ENCODE results near the gene APC.
"Not testable (repeated sequence)": the region's sequence is repeated elsewhere in the genome, so short reads cannot be mapped to it uniquely, and the experiment has no call there.

Gene APC

DNA sequence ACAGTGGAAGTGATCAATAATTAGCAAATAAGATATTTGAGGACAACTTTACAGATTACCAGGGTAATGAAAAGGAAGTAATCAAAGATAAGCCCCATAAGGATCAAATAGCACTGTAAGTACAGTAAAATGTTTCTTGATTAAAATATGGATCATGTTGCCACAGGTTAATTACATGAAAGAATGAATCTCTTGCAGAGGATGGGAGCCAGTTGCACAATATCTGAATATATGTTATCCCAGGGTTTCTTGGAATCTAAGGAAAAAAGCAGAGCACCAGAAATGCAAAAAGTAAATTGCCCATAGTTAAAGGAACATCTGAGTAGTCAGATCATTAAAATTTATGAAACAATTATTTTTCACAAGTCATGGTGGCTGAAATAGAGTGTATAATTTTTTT, 109.6 kb downstream of the APC start:
- no peaks in the 10 kb centered on the region for H3K9me3 ChIP-seq (ENCODE audit: severe bottlenecking)
- no peak overlapping the region for H3K4me3 ChIP-seq (ENCODE audit: severe bottlenecking)
- TF ChIP-seq, protein P1, sequence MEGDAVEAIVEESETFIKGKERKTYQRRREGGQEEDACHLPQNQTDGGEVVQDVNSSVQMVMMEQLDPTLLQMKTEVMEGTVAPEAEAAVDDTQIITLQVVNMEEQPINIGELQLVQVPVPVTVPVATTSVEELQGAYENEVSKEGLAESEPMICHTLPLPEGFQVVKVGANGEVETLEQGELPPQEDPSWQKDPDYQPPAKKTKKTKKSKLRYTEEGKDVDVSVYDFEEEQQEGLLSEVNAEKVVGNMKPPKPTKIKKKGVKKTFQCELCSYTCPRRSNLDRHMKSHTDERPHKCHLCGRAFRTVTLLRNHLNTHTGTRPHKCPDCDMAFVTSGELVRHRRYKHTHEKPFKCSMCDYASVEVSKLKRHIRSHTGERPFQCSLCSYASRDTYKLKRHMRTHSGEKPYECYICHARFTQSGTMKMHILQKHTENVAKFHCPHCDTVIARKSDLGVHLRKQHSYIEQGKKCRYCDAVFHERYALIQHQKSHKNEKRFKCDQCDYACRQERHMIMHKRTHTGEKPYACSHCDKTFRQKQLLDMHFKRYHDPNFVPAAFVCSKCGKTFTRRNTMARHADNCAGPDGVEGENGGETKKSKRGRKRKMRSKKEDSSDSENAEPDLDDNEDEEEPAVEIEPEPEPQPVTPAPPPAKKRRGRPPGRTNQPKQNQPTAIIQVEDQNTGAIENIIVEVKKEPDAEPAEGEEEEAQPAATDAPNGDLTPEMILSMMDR (IDR thresholded peaks at IDR 0.05; ENCODE audit: poor library complexity, severe bottlenecking) = no peak
- no peak overlapping the region for H3K27ac ChIP-seq (ENCODE audit: poor library complexity, severe bottlenecking)
- ATAC-seq (ENCODE audit: low read depth) (no peak), DNase-seq (ENCODE audit: low spot score) (no peak)
- no peaks in the 10 kb centered on the region for H3K36me3 ChIP-seq (ENCODE audit: low read depth)
- H3K27me3 ChIP-seq (ENCODE audit: insufficient read depth, poor library complexity, severe bottlenecking) = no peaks in the 10 kb centered on the region
- H3K4me1 ChIP-seq (ENCODE audit: insufficient read depth, poor library complexity, severe bottlenecking) = peaks cover 5% of the 10 kb centered on the region

- Histone ChIP-seq H3K36me3 (ENCODE audit: low read depth) (no peaks in the 10 kb centered on the region), H3K27ac (ENCODE audit: poor library complexity, severe bottlenecking) (no peak overlapping the region), H3K27me3 (ENCODE audit: insufficient read depth, poor library complexity, severe bottlenecking) (no peaks in the 10 kb centered on the region), H3K9me3 (ENCODE audit: severe bottlenecking) (no peaks in the 10 kb centered on the region), H3K4me1 (ENCODE audit: insufficient read depth, poor library complexity, severe bottlenecking) (peaks cover 5% of the 10 kb centered on the region), H3K4me3 (ENCODE audit: severe bottlenecking) (no peak overlapping the region)
- peak; percentile 95 for ATAC-seq (ENCODE audit: low read depth)
- DNase-seq (ENCODE audit: low spot score) = no peak
- TF ChIP-seq, protein P1 (IDR thresholded peaks at IDR 0.05; ENCODE audit: poor library complexity, severe bottlenecking) = peak; percentile 90
Observed at GRCh38 chr5:112848116-112848811, 110.6 kb downstream of the APC start.

- TF ChIP-seq, protein P1 (IDR thresholded peaks at IDR 0.05; ENCODE audit: poor library complexity, severe bottlenecking) = no peak
- ATAC-seq (ENCODE audit: low read depth) (no peak), DNase-seq (ENCODE audit: low spot score) (no peak)
- no peaks in the 10 kb centered on the region for H3K9me3 ChIP-seq (ENCODE audit: severe bottlenecking)
- H3K27me3 ChIP-seq (ENCODE audit: insufficient read depth, poor library complexity, severe bottlenecking) = no peaks in the 10 kb centered on the region
- no peak overlapping the region for H3K4me3 ChIP-seq (ENCODE audit: severe bottlenecking)
- no peaks in the 10 kb centered on the region for H3K36me3 ChIP-seq (ENCODE audit: low read depth)
- H3K27ac ChIP-seq (ENCODE audit: poor library complexity, severe bottlenecking) = no peak overlapping the region
- H3K4me1 ChIP-seq (ENCODE audit: insufficient read depth, poor library complexity, severe bottlenecking) = peaks cover 5% of the 10 kb centered on the region
Observed at GRCh38 chr5:112849912-112850311, 112.2 kb downstream of the APC start.

GRCh38 chr5:112854651-112855050, 117.0 kb downstream of the APC start:
- no peaks in the 10 kb centered on the region for H3K9me3 ChIP-seq (ENCODE audit: severe bottlenecking)
- H3K4me1 ChIP-seq (ENCODE audit: insufficient read depth, poor library complexity, severe bottlenecking) = no peaks in the 10 kb centered on the region
- H3K27me3 ChIP-seq (ENCODE audit: insufficient read depth, poor library complexity, severe bottlenecking) = no peaks in the 10 kb centered on the region
- DNase-seq (ENCODE audit: low spot score) (no peak), ATAC-seq (ENCODE audit: low read depth) (no peak)
- no peaks in the 10 kb centered on the region for H3K36me3 ChIP-seq (ENCODE audit: low read depth)
- H3K27ac ChIP-seq (ENCODE audit: poor library complexity, severe bottlenecking) = no peak overlapping the region
- TF ChIP-seq, protein P1 (IDR thresholded peaks at IDR 0.05; ENCODE audit: poor library complexity, severe bottlenecking) = no peak
- H3K4me3 ChIP-seq (ENCODE audit: severe bottlenecking) = no peak overlapping the region

DNA sequence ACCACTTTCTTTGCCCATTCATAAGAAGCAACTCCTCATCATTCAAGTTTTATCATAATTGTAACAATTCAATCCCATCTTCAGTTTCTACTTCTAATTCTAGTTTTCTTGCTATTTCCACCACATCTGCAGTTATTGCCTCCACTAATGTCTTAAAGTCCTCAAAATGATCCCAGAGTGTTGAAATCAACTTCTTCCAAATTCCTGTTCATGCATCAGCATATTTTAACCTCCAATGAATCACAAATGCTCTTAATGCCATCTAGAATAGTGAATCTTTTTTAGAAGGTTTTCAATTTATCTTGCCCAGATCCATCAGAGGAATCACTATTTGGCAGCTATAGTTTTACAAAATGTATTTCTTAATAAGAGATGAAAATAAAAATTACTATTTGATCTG, 120.2 kb downstream of the APC start:
- no peaks in the 10 kb centered on the region for H3K27me3 ChIP-seq (ENCODE audit: insufficient read depth, poor library complexity, severe bottlenecking)
- ATAC-seq (ENCODE audit: low read depth) = no peak
- peaks cover 11% of the 10 kb centered on the region for H3K36me3 ChIP-seq (ENCODE audit: low read depth)
- no peak for DNase-seq (ENCODE audit: low spot score)
- no peaks in the 10 kb centered on the region for H3K9me3 ChIP-seq (ENCODE audit: severe bottlenecking)
- H3K4me3 ChIP-seq (ENCODE audit: severe bottlenecking) = no peak overlapping the region
- peaks cover 10% of the 10 kb centered on the region for H3K4me1 ChIP-seq (ENCODE audit: insufficient read depth, poor library complexity, severe bottlenecking)
- H3K27ac ChIP-seq (ENCODE audit: poor library complexity, severe bottlenecking) = no peak overlapping the region
- TF ChIP-seq, protein P1 (IDR thresholded peaks at IDR 0.05; ENCODE audit: poor library complexity, severe bottlenecking) = no peak

DNA sequence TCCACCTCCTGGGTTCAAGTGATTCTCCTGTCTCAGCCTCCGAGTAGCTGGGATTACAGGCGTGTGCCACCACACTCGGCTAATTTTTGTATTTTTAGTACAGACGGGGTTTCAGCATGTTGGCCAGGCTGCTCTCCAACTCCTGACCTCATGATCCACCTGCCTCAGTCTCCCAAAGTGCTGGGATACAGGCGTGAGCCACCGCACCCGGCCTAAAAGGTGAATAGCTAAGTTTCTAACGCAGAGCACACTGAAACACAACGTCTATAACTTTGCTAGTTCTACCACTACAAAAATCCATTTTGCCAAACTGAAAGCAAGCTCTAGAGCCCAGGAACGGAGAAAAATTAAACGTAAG, 122.9 kb downstream of the APC start:
- ATAC-seq (ENCODE audit: low read depth); H3K27me3 ChIP-seq (ENCODE audit: insufficient read depth, poor library complexity, severe bottlenecking); DNase-seq (ENCODE audit: low spot score); H3K9me3 ChIP-seq (ENCODE audit: severe bottlenecking): not testable (repeated sequence)
- H3K4me1 ChIP-seq (ENCODE audit: insufficient read depth, poor library complexity, severe bottlenecking) = peaks cover 15% of the 10 kb centered on the region
- H3K27ac ChIP-seq (ENCODE audit: poor library complexity, severe bottlenecking) = peak overlapping the region; percentile 51
- peak overlapping the region; percentile 92 for H3K4me3 ChIP-seq (ENCODE audit: severe bottlenecking)
- H3K36me3 ChIP-seq (ENCODE audit: low read depth) = peaks cover 38% of the 10 kb centered on the region
